Mesenteric fat pad (tissue), 1 donor: ENCODE measurements around the gene OR4K15. TPM values are rescaled to one million over a fixed set of nuclear protein-coding genes. Genes with fewer than 3 reads are reported as not detected.
"Not testable (repeated sequence)": the region's sequence is repeated elsewhere in the genome, so short reads cannot be mapped to it uniquely, and the experiment has no call there.

Experiments used
- DNase-seq: peaks from one replicate; pipeline ENCODE4 v3.0.0-alpha.2; 2020; ENCODE audit warnings: low spot score
- long read RNA-seq: library from polyadenylated mRNA; unstranded; transcript quantifications from one replicate; pipeline ENCODE4 v2.0.0, GENCODE V29; 2020
- total RNA-seq: library from RNA; stranded (reverse); fragmentation: NEBNext Ultra II Directional; extraction: Animal tissue kit (Norgen Biotek cat#: 25700); gene quantifications from one replicate; pipeline ENCODE4 v1.2.1, GENCODE V29; 2021
- donor health status: DM: yes; HTN: yes; CAD: no.

OR4K15 gene, protein sequence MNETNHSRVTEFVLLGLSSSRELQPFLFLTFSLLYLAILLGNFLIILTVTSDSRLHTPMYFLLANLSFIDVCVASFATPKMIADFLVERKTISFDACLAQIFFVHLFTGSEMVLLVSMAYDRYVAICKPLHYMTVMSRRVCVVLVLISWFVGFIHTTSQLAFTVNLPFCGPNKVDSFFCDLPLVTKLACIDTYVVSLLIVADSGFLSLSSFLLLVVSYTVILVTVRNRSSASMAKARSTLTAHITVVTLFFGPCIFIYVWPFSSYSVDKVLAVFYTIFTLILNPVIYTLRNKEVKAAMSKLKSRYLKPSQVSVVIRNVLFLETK
- not detected for total RNA-seq
- long read RNA-seq = 0 reads

GRCh38 chr14:19975291-19975690 lies at the start of gene OR4K15:
TSS of gene OR4K15 (plus strand) at chr14:19975591. CDS start at chr14:19975591, 0 bp downstream.
- DNase-seq = no peak

- DNase-seq = no peak
These were observed 44.8 kb upstream of the OR4K15 start, which contains the start of gene OR4K1 for GRCh38 chr14:19930617-19931016. TSS of gene OR4K1 (plus strand) at chr14:19930917. CDS start at chr14:19935667, 4,750 bp downstream.

GRCh38 chr14:19941668-19942067 lies 33.7 kb upstream of the OR4K15 start:
- DNase-seq = no peak

- no peak for DNase-seq
These were observed 27.8 kb upstream of the OR4K15 start for GRCh38 chr14:19947413-19948090.

GRCh38 chr14:19949218-19949617 lies 26.2 kb upstream of the OR4K15 start:
- no peak for DNase-seq

GRCh38 chr14:19969735-19970134 lies 5.7 kb upstream of the OR4K15 start:
- DNase-seq = not testable (repeated sequence)

- DNase-seq = no peak
These were observed 547 bp upstream of the OR4K15 start for GRCh38 chr14:19974844-19975243.

DNA sequence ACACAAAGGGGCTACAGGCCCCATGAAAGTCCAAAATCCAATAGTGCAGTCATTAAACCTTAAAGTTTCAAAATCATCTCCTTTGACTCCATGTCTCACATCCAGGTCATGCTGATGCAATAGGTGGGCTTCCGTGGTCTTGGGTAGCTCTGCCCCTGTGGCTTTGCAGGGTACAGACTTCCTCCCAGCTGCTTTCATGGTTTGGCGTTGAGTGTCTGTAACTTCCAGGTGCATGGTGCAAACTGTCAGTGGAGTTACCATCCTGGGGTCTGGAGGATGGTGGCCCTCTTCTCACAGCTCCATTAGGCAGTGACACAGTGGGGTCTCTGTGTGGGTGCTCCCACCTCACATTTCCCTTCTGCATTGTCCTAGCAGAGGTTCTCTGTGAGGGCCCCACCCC lies 18.0 kb downstream of the OR4K15 start:
- no peak for DNase-seq

DNA sequence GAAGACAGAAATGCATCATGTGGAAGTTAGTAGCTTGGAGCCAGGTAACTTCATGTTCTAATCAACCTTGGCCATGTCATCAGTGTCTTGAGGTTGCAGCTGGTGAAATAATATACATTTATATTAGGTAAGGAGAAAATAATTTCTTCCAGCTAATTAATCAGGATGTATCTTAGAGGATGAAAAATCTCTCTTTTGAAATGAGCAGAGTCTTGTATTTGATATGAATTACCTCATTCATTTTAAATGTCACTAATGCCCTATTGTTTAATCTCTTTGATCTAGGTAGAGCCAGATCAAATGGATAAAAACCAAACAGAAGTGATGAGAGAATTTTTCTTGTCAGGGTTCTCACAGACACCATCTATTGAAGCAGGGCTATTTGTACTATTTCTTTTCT lies 26.5 kb downstream of the OR4K15 start, which contains the start of gene OR4Q2:
Gene OR4Q2 (plus strand): TSS at position 301 of the 400 bp plus-strand sequence.
- no peak for DNase-seq

GRCh38 chr14:20002319-20002718 lies 26.9 kb downstream of the OR4K15 start:
- DNase-seq = no peak

DNA sequence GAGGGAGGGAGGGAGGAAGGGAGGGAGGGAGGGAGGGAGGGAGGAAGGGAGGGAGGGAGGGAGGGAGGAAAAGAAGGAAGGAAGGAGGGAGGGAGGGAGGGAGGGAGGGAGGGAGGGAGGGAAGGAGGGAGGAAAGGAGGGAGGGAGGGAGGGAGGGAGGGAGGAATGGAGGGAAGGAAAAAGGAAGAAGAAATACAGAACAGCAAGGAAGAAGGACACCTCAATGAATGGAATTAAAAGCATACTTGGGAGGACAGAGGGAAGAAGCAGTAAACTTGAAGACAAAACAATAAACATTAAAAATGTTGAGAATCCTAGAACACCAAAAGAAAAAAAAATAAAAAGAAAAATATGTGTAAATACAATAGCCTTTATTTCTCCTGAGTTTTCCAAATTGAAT lies 32.8 kb downstream of the OR4K15 start:
- no peak for DNase-seq

GRCh38 chr14:20019257-20019865 lies 44.0 kb downstream of the OR4K15 start, which contains the start of gene OR4K14:
TSS of gene OR4K14 (minus strand) at chr14:20019307. CDS start at chr14:20015193, 4,114 bp downstream.
- no peak for DNase-seq

Other genes with a start within 250 kb of the OR4K15 start
- gene OR4Q3, start 232.0 kb upstream of the OR4K15 start, total RNA-seq = not detected
- gene OR4M1, start 202.1 kb upstream of the OR4K15 start, total RNA-seq = not detected
- not detected for gene OR4N2, start 171.8 kb upstream of the OR4K15 start, total RNA-seq
- not detected for gene OR4K2, start 100.4 kb upstream of the OR4K15 start, total RNA-seq
- gene OR4K5, start 55.0 kb upstream of the OR4K15 start, total RNA-seq = not detected
- gene OR4K1, start 44.7 kb upstream of the OR4K15 start, total RNA-seq = not detected
- not detected for gene OR4Q2, start 26.6 kb downstream of the OR4K15 start, total RNA-seq
- gene OR4K14, start 43.7 kb downstream of the OR4K15 start, total RNA-seq = not detected
- not detected for gene OR4K13, start 60.4 kb downstream of the OR4K15 start, total RNA-seq
- gene OR4L1, start 84.5 kb downstream of the OR4K15 start, total RNA-seq = not detected
- not detected for gene OR4K17, start 135.1 kb downstream of the OR4K15 start, total RNA-seq
- gene OR4N5, start 163.2 kb downstream of the OR4K15 start, total RNA-seq = not detected
- gene OR11G2, start 215.3 kb downstream of the OR4K15 start, total RNA-seq = not detected
- gene OR11H6, start 248.1 kb downstream of the OR4K15 start, total RNA-seq = not detected